Measurements from ENCODE around the gene TMC7. TPM values are rescaled to one million over a fixed set of nuclear protein-coding genes. Genes with fewer than 3 reads are reported as not detected.

Gene TMC7
- total and polyA plus RNA-seq, 2 of the 13 experiments (the other 11 are each of a cell fraction or from before 2014, with no cell fraction given): 1.2 to 5.1 TPM

DNA sequence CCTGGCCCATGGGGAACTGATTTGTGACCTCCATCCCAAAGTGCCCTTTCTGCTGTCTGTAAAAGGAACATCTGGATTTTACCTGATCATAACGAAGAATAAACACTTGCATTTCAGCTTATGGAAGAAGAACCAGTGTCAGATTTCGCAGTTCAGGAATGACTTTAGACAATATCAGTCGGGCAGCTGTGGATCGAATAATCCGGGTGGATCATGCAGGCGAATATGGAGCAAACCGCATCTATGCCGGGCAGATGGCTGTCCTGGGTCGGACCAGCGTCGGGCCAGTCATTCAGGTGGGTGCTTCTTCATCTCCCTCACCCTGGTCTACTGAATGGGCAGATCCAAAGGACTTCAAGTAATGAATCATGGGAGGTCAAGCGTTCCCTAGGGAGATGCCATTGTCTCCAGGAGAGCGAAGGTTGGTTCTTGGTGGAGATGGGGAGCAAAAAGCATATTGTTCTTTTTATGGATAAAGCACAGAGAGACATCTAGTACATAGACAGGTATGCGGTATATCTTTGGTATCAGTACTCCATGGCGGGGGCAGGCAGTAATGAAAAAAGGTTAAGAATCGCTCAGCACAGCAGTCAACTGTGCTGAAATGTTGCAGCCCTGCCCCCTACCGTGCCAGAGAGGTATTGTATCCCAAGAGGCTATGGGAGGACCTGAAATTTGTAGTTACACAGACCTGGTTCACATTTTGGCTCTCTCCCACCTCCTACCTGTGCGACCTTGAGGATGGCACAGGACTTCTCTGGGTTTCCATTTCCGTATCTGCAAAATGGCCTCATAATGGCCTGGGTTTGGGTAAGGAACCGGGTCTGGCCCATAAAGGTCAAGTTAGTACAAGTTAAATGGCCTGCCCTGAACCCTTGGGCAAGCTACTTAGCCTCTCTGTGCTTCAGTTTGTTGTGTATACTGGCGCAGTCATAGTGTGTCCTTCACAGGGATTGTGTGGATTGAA lies 88.4 kb downstream of the TMC7 start (continued):
- TF ChIP-seq, protein P1, sequence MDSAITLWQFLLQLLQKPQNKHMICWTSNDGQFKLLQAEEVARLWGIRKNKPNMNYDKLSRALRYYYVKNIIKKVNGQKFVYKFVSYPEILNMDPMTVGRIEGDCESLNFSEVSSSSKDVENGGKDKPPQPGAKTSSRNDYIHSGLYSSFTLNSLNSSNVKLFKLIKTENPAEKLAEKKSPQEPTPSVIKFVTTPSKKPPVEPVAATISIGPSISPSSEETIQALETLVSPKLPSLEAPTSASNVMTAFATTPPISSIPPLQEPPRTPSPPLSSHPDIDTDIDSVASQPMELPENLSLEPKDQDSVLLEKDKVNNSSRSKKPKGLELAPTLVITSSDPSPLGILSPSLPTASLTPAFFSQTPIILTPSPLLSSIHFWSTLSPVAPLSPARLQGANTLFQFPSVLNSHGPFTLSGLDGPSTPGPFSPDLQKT (CRISPR knock-in tag; IDR thresholded peaks at IDR 0.05; ENCODE audit: borderline replicate concordance): no peak
- TF ChIP-seq, protein P2, sequence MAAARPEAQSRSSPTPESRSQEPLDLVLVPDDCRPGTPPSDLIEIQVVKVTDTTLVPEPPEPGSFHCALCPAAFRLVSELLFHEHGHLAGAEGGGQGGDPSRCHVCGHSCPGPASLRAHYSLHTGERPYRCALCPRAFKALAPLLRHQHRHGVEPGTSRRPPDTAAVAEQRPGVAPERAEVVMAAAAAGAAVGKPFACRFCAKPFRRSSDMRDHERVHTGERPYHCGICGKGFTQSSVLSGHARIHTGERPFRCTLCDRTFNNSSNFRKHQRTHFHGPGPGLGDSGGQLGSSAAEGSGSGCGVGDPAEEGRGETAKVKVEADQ (CRISPR knock-in tag; IDR thresholded peaks at IDR 0.05; ENCODE audit: borderline replicate concordance): no peak
- TF ChIP-seq JUN (CRISPR knock-in tag; IDR thresholded peaks at IDR 0.05) (no peak), NCOA2 (CRISPR knock-in tag; IDR thresholded peaks at IDR 0.05) (0 out of 2 replicates have a peak, but pooled peaks have one; percentile 44), SNAPC4 (CRISPR knock-in tag; IDR thresholded peaks at IDR 0.05) (no peak), KDM1A (CRISPR knock-in tag; IDR thresholded peaks at IDR 0.05) (no peak), ZNF737 (CRISPR knock-in tag; IDR thresholded peaks at IDR 0.05; ENCODE audit: borderline replicate concordance) (no peak), ZNF180 (CRISPR knock-in tag; IDR thresholded peaks at IDR 0.05; ENCODE audit: borderline replicate concordance, low read depth) (no peak), HNRNPH1 (optimal IDR thresholded peaks at IDR 0.05; ENCODE audit: low read depth, low read length) (no peak), CEBPG (CRISPR knock-in tag; IDR thresholded peaks at IDR 0.05) (peak; percentile 47; the same call in 1 of the 2 replicates), AKAP8 (CRISPR knock-in tag; IDR thresholded peaks at IDR 0.05) (no peak), FOXA1 (IDR thresholded peaks at IDR 0.05) (no peak), FOXA1 (CRISPR knock-in tag; IDR thresholded peaks at IDR 0.05) (no peak; the same call in 1 of the 2 replicates), BHLHE40 (IDR thresholded peaks at IDR 0.05; ENCODE audit: low read length) (no peak)
- TF ChIP-seq, protein P3, sequence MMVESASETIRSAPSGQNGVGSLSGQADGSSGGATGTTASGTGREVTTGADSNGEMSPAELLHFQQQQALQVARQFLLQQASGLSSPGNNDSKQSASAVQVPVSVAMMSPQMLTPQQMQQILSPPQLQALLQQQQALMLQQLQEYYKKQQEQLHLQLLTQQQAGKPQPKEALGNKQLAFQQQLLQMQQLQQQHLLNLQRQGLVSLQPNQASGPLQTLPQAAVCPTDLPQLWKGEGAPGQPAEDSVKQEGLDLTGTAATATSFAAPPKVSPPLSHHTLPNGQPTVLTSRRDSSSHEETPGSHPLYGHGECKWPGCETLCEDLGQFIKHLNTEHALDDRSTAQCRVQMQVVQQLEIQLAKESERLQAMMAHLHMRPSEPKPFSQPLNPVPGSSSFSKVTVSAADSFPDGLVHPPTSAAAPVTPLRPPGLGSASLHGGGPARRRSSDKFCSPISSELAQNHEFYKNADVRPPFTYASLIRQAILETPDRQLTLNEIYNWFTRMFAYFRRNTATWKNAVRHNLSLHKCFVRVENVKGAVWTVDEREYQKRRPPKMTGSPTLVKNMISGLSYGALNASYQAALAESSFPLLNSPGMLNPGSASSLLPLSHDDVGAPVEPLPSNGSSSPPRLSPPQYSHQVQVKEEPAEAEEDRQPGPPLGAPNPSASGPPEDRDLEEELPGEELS (CRISPR knock-in tag; IDR thresholded peaks at IDR 0.05): peak; percentile 14; the same call in 1 of the 2 replicates
- TF ChIP-seq, protein P4, sequence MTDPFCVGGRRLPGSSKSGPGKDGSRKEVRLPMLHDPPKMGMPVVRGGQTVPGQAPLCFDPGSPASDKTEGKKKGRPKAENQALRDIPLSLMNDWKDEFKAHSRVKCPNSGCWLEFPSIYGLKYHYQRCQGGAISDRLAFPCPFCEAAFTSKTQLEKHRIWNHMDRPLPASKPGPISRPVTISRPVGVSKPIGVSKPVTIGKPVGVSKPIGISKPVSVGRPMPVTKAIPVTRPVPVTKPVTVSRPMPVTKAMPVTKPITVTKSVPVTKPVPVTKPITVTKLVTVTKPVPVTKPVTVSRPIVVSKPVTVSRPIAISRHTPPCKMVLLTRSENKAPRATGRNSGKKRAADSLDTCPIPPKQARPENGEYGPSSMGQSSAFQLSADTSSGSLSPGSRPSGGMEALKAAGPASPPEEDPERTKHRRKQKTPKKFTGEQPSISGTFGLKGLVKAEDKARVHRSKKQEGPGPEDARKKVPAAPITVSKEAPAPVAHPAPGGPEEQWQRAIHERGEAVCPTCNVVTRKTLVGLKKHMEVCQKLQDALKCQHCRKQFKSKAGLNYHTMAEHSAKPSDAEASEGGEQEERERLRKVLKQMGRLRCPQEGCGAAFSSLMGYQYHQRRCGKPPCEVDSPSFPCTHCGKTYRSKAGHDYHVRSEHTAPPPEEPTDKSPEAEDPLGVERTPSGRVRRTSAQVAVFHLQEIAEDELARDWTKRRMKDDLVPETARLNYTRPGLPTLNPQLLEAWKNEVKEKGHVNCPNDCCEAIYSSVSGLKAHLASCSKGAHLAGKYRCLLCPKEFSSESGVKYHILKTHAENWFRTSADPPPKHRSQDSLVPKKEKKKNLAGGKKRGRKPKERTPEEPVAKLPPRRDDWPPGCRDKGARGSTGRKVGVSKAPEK (CRISPR knock-in tag; IDR thresholded peaks at IDR 0.05; ENCODE audit: borderline replicate concordance): no peak
